Epithelial cell of esophagus (primary cell): ENCODE measurements around the gene MYZAP.

Source experiments
- DNase-seq: peaks from one replicate; pipeline ENCODE4 v3.0.0; 2010; ENCODE audit warnings: low read depth
- H3K4me3 ChIP-seq: 2 replicates; pipeline ENCODE4 v1.5.1; 2011; ENCODE audit warnings: mild to moderate bottlenecking, low read length, control low read depth
- CTCF ChIP-seq: IDR thresholded peaks from 2 replicates; pipeline ENCODE4 v1.5.1; 2011; ENCODE audit warnings: low read depth, mild to moderate bottlenecking, low read length, control low read depth, inconsistent platforms; ENCODE audit not compliant: insufficient read depth; ENCODE audit errors: missing control alignments

MYZAP gene

DNA sequence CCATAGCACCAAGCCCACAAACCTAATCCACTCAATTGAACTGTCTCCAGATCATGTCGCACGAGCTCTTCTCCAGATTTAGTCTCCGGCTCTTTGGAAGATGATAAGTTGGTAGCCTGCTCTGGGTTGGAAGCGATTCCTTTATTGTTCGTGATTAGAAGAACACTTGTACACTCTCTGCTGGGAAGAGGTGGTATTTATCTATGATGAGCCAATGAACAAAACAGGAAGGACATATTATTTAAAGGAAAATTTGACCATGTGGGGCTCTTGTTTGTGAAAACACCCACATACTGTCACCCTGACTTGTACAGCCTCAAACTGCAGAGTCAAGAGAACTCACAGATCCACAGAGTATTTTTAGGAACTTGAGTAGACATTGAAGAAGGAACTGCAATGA, 54.4 kb downstream of the MYZAP start:
- no peak for DNase-seq
- no peak overlapping the region for H3K4me3 ChIP-seq
- TF ChIP-seq CTCF, result no peak

GRCh38 chr15:57647071-57647790, 55.5 kb downstream of the MYZAP start:
- DNase-seq, result no peak
- TF ChIP-seq CTCF, result no peak
- H3K4me3 ChIP-seq, result no peak overlapping the region

DNA sequence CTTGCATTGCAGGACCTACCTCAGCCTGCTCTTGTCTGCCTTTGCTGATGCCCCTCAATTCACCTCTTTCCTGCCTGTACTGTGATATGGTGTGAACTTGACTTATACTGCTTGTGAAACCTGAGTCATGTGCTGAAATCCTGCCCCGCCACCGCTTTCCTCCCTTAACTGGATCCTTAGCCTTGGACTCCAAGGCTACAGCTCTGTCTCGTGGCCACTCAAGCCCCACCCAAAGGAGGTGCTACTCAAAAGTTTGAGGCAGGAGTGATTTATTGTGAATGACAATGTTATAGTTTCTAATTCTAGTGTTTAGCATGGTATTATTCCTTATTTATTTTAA, 56.1 kb downstream of the MYZAP start:
- no peak overlapping the region for H3K4me3 ChIP-seq
- peak; percentile 36 for DNase-seq
- no peak for TF ChIP-seq CTCF

DNA sequence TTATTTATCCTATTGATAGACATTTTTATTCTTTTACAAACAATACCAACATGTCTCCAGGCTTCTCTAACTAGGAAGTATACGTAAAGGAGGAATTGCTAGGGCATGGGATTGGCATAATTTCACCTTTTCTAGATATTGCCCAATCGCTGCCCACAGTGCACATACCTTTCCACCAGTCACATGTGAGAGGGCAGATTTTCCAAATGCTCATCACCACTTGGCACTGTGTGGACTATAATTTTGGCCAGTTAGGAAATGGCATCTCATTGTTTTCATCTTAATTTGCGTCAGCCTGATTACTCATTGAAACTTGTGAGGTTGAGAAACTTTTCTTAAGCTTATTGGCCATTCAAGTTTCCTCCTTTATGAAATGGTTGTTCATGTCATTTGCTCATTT, 57.4 kb downstream of the MYZAP start:
- no peak for TF ChIP-seq CTCF
- no peak overlapping the region for H3K4me3 ChIP-seq
- DNase-seq, result peak; percentile 88

- no peak for TF ChIP-seq CTCF
- H3K4me3 ChIP-seq, result no peak overlapping the region
- DNase-seq, result no peak
Observed at GRCh38 chr15:57651445-57651844, 59.7 kb downstream of the MYZAP start.

GRCh38 chr15:57652481-57652880, 60.8 kb downstream of the MYZAP start:
- no peak for DNase-seq
- H3K4me3 ChIP-seq, result no peak overlapping the region
- no peak for TF ChIP-seq CTCF

DNA sequence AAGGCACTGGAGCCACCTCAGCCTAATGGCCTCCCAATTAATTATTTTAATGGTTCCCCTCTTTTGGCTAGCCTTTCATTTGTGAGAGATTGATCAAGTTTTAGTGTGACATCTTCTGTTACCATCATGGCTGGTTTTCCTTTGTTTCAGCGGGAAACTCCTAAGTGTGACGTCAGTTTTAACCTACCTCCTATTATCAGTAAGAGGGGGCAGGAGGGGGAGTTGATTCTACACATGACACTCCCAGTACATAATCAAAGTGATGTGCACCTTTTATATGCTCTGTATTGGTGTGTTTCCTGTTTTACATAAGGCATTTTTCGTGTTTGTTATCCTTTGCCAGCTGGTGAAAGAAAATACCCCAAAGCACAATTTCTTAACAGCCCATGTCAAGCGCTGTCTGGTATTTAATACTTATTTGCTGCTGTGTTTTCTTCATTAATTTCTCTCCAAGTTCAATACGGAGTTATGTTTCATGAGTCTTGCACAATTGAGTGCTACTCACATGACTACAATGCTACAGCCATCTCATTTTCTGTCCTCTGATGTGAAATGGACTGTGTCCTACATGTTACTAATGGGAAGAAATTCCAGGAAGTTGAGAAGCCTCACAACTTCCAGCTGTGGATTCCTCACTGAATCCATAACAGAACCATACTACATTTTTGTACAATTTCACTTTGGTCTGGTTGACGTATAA, 62.6 kb downstream of the MYZAP start:
- no peak overlapping the region for H3K4me3 ChIP-seq
- no peak for TF ChIP-seq CTCF
- peak; percentile 62 for DNase-seq
